ENCODE measurements around the gene SSBP4. TPM values are rescaled to one million over a fixed set of nuclear protein-coding genes. Genes with fewer than 3 reads are reported as not detected.
A peak's percentile ranks its signal among the peaks of the same experiment; 100 is the strongest.

The SSBP4 gene
- total RNA-seq, 1 experiment from 2014 or later = 46.2 TPM

DNA sequence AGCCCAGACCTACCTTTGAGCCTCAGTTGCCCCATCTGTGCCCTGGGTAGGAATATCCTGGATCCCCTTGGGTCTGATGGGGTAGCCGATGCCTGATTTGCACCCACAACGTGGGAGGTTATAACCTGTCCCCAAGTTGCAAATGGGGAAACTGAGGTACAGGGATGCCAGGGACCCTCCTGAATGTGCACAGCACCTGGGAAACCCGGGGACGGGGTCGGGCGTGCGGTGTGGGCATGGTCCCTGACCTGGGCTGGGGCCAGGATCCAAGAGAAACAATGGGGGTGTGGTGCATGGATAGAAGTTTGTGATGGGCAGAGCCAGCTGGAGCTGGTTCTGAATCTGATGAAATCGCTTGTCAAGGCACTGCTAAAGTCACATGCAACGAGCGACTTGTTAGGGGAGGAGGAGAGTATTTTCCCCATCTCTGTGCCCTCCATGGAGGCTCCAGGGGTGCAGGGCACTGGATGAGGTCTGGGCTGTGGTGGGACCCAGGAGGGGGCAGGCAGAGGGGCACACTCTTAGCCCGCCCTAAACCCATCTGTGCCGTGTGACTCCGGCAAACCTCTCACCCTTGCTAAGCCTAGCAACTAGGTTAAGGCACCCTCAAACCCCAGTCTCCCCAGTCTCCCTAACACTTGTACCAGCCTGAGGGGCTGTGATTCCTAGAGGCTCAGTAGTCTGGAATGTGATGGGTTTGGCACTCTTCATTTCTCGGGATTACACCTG is 32.5 kb upstream of the SSBP4 start:
- Mint-ChIP-seq H3K36me3 (ENCODE audit: insufficient read depth, unreplicated experiment) (peaks cover 64% of the 10 kb centered on the region), H3K27ac (ENCODE audit: unreplicated experiment) (peak overlapping the region; percentile 92), H3K4me1 (ENCODE audit: low read depth, unreplicated experiment) (peaks cover 6% of the 10 kb centered on the region), H3K4me3 (ENCODE audit: unreplicated experiment) (peak overlapping the region; percentile 85), H3K27me3 (ENCODE audit: insufficient read depth, unreplicated experiment) (no peaks in the 10 kb centered on the region), H3K9me3 (ENCODE audit: unreplicated experiment) (no peaks in the 10 kb centered on the region)
- no peaks in the 10 kb centered on the region for H3K27me3 ChIP-seq (replicated peaks; ENCODE audit: control insufficient read depth, insufficient read depth, low read length)
- H3K9me3 ChIP-seq = no peaks in the 10 kb centered on the region
- peaks cover 11% of the 10 kb centered on the region for H3K36me3 ChIP-seq (ENCODE audit: control insufficient read depth, insufficient read depth, low read length)
- POLR2A ChIA-PET = interaction anchor here (1.2 to 1.8 kb wide), 2 partner anchors 15 to 105 kb away, joined by 15 to 16 read pairs; partner anchors contain the start of gene JUND
- intact Hi-C loops (cut with micrococcal nuclease; ENCODE audit: unreplicated experiment) = loop anchor here (2.0 kb wide), 1 partner anchor 14 kb away; no protein-coding TSS in a partner anchor
- TF ChIP-seq, protein P1, sequence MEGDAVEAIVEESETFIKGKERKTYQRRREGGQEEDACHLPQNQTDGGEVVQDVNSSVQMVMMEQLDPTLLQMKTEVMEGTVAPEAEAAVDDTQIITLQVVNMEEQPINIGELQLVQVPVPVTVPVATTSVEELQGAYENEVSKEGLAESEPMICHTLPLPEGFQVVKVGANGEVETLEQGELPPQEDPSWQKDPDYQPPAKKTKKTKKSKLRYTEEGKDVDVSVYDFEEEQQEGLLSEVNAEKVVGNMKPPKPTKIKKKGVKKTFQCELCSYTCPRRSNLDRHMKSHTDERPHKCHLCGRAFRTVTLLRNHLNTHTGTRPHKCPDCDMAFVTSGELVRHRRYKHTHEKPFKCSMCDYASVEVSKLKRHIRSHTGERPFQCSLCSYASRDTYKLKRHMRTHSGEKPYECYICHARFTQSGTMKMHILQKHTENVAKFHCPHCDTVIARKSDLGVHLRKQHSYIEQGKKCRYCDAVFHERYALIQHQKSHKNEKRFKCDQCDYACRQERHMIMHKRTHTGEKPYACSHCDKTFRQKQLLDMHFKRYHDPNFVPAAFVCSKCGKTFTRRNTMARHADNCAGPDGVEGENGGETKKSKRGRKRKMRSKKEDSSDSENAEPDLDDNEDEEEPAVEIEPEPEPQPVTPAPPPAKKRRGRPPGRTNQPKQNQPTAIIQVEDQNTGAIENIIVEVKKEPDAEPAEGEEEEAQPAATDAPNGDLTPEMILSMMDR (IDR thresholded peaks at IDR 0.05; ENCODE audit: insufficient read depth in 1 of 2, low read depth in 1 of 2, low read length in 1 of 2, severe bottlenecking in 1 of 2, unreplicated experiment in 1 of 2) = no peak
- peak in 1 of 2 experiments; percentile 56 for DNase-seq
- H3K4me3 ChIP-seq (ENCODE audit: low read depth, low read length) = peak overlapping the region; percentile 76
- H3K4me1 ChIP-seq = peaks cover 40% of the 10 kb centered on the region
- CTCF ChIA-PET = interaction anchor here (0.5 to 2.1 kb wide), 7 partner anchors 11 to 438 kb away, joined by 3 to 10 read pairs (median 6); partner anchors contain the start of genes LRRC25 and SSBP4
- BruUV-seq (replicated peaks) = TSS peak; percentile 55

DNA sequence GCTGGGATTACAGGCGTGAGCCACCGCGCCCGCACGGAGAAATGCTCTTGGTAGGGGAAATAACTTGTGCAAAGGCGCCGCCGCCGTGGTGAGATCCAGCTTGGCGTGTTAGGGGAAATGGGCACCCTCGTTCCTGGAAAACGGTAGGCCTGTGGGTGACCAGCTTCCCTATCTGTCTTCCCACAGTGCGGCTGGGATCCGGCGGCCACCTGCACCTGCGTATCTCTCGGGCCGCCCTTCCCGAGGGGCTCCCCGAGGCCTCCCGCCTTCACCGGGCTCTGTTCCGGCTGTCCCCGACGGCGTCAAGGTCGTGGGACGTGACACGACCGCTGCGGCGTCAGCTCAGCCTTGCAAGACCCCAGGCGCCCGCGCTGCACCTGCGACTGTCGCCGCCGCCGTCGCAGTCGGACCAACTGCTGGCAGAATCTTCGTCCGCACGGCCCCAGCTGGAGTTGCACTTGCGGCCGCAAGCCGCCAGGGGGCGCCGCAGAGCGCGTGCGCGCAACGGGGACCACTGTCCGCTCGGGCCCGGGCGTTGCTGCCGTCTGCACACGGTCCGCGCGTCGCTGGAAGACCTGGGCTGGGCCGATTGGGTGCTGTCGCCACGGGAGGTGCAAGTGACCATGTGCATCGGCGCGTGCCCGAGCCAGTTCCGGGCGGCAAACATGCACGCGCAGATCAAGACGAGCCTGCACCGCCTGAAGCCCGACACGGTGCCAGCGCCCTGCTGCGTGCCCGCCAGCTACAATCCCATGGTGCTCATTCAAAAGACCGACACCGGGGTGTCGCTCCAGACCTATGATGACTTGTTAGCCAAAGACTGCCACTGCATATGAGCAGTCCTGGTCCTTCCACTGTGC is 30.9 kb upstream of the SSBP4 start:
- H3K36me3 Mint-ChIP-seq (ENCODE audit: insufficient read depth, unreplicated experiment) = peaks cover 64% of the 10 kb centered on the region
- H3K27me3 Mint-ChIP-seq (ENCODE audit: insufficient read depth, unreplicated experiment) = no peaks in the 10 kb centered on the region
- Histone ChIP-seq H3K4me1 (peaks cover 24% of the 10 kb centered on the region), H3K27me3 (replicated peaks; ENCODE audit: control insufficient read depth, insufficient read depth, low read length) (no peaks in the 10 kb centered on the region), H3K4me3 (ENCODE audit: low read depth, low read length) (peak overlapping the region; percentile 76), H3K36me3 (ENCODE audit: control insufficient read depth, insufficient read depth, low read length) (peaks cover 11% of the 10 kb centered on the region), H3K9me3 (no peaks in the 10 kb centered on the region)
- BruUV-seq (replicated peaks) = no TSS peak
- no peak for DNase-seq
- H3K9me3 Mint-ChIP-seq (ENCODE audit: unreplicated experiment) = no peaks in the 10 kb centered on the region
- intact Hi-C loops (cut with micrococcal nuclease; ENCODE audit: unreplicated experiment) = no loop called here
- H3K4me3 Mint-ChIP-seq (ENCODE audit: unreplicated experiment) = peak overlapping the region; percentile 85
- no peak overlapping the region for H3K27ac Mint-ChIP-seq (ENCODE audit: unreplicated experiment)
- ChIA-PET CTCF (interaction anchor here (0.6 to 0.7 kb wide), 7 partner anchors 24 to 568 kb away, joined by 3 to 6 read pairs (median 3); no protein-coding TSS in a partner anchor), POLR2A (interaction anchor here (0.7 to 0.8 kb wide), 2 partner anchors 20 to 107 kb away, joined by 3 to 4 read pairs; no protein-coding TSS in a partner anchor)
- TF ChIP-seq, protein P1 (IDR thresholded peaks at IDR 0.05; ENCODE audit: insufficient read depth in 1 of 2, low read depth in 1 of 2, low read length in 1 of 2, severe bottlenecking in 1 of 2, unreplicated experiment in 1 of 2) = peak; percentile 36 to 73
- H3K4me1 Mint-ChIP-seq (ENCODE audit: low read depth, unreplicated experiment) = peaks cover 6% of the 10 kb centered on the region

Data from Caco-2 (cell line).